ENCODE results near the gene PWWP2B.

PWWP2B gene

DNA sequence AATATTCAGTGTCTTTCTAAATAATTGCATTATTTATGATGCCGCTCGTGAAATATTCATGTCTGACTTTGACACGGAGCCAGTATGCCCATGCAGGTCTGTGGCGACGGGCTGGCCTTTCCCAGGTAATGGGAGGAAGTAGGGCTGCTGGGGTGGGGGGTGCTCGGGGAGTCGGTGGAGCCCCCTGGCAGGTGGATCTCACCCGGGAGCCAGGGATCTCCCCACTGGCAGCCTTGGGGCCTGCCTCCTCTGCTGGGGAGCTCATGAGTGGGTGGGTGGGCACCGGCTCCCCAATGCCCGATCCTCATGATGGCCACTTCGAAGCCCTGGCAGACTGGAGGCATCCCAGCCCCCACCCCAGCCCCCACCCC is 52.8 kb downstream of the PWWP2B start:
- no peak for DNase-seq

DNA sequence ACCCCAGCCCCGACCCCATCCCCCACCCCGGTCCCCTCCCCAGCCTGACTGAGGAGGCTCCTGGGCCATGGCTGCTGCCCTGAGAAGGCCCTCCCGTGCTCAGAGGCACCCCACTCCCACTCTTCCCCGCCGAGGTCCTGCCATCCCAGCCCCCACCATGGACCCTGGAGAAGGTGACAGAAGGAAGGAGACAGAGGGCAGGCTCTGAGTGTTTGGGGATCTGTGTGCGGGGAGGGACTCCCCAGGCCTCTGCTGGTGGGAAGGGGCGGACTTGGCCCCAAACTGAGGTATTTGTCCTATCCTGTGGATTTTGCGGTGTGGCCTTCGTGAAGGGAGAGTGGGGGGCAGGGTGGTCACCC is 53.4 kb downstream of the PWWP2B start:
- DNase-seq, result no peak

DNA sequence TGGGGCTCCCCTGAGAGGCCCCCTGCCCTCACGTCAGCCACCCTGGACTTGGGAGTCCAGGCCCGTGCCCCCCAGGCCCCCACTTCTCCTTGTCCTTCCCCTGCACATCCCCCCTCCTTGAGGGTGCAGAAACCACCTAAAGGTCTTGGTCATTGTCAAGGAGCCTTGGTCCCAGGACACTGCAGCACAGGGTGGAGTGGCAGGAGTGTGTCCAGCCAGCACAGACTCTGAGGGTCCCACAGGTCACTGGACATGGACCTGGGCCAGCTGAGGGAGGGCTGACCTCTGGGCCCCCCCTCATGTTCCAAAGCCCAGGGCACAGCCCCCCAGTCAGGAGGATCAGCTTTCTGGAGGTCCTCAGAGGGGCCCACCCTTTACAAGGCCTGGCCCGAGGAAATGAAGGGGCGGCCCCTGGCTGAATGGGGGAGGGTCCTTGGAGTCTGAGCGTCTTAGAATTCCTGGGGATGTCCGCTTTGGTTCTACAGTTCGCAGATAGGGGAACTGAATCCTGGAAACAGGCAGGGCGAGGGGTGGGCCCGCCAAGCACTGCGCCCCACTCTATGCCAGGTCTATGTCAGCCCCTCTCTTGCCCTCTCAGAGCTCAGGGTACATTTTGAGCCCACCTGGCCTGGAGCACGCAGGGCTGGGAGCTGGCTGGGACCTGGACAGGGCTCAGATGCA is 54.0 kb downstream of the PWWP2B start:
- DNase-seq, result no peak

DNA sequence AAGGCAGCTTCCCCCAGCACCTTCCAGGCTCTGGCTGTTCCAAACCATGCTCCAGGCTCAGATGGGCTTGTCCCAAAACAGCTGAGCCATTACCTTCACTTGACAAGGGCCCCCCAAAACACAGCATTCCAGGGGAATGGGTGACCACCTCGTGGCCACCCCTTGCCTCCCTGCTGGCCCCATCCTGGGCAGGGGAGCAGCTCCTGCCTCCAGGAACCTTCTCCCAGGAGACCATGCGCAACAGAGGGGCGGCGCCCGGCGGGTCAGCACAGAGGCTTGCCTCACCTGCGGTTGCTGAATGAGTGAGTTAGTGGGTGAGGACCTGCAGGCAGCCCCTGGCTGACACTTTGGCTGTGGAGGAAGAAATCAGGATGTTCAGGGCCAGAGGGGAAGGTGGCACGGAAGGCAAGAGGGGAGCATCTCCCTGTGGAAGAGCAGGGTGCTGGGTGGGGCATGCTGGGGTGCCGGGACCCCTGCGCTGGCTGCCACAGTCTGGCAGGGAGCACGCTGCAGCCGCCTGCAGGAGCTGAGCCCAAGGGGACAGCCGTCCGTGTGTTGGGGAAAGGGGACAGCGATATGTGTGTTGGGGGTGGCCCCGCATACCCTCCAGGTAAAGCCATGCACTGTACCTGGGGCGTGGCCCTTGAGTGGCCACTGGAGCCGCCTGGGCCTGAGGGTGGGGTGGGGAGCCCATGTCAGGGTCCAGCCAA is 54.7 kb downstream of the PWWP2B start:
- DNase-seq, result no peak

DNA sequence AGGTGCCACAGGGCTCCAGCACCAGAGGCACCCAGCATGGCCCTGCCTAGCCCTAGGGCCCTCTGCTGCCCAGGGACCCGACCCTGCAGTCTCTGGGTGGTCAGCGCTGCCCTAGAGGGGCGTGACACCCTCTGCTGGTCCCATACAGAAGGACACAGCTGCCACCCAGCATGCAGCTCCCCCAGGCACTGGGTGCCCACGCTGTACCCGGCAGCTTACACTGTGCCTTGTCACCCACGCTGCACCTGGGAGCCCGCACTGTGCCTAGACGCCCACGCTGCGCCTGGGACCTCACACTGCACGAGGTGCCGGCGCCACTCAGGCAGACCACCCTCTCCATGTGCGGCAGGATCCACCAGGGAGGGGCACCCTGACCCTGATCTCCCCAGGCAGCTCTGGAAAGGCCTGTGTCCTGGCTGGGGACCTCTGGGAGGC is 55.2 kb downstream of the PWWP2B start:
- no peak for DNase-seq

DNA sequence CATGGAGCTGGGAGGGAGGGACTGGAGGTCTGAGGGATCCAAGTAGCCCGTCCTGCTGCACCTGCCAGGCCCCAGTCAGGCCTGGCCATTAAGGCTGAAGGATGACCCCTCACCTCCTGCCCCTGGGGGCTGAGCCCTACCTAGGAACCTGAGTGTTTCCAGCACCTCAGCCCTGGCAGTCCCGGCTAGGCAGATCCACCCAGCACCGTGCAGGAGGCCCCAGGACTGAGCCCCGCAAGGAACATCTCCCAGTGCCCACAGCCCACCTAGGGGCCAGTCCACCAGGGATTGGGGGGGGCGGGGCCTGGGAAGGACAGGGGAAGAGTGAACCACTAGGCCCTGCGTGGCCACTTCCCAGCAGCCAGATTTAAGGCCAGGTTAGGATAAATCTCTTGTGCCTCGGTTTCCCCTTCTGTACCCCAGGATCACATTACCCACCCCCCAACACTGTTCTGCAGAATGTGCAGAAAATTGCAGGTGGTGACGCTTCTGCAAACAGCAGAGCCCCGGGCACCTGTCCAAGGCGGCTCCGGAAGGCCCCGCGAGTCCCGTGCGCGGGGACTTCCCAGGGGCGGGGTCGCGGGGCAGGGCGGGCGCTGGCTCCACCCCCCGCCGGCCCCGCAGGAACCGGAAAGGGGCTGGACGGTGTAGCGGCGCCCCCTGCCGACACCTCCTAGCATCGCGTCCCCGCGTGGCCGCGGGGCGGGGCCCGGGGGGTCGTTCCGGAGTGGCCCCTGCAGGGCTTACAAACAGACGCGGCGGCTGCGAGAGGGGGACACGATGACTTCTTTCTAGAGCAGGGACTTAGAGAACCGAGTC is 55.9 kb downstream of the PWWP2B start:
- DNase-seq, result peak; percentile 53

DNA sequence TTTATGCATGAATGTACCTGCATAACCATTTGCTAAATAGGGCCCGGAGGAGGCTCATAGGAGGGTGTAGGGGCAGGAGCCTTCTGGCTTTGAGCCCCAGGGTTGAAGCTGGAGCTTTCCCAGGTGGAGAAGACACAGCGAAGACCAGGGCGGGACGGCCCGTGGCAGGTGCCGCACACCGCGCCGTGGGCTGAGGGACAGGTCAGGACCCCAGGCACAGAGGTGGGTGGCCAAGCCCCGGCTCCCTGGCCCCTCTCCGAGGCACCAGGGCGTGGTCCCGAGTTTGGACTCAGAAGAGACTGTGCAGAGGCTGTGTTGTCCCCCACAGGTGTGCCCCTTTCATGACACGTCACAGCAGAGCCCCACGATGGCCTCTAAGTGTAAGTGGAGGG is 56.5 kb downstream of the PWWP2B start:
- DNase-seq, result no peak

DNA sequence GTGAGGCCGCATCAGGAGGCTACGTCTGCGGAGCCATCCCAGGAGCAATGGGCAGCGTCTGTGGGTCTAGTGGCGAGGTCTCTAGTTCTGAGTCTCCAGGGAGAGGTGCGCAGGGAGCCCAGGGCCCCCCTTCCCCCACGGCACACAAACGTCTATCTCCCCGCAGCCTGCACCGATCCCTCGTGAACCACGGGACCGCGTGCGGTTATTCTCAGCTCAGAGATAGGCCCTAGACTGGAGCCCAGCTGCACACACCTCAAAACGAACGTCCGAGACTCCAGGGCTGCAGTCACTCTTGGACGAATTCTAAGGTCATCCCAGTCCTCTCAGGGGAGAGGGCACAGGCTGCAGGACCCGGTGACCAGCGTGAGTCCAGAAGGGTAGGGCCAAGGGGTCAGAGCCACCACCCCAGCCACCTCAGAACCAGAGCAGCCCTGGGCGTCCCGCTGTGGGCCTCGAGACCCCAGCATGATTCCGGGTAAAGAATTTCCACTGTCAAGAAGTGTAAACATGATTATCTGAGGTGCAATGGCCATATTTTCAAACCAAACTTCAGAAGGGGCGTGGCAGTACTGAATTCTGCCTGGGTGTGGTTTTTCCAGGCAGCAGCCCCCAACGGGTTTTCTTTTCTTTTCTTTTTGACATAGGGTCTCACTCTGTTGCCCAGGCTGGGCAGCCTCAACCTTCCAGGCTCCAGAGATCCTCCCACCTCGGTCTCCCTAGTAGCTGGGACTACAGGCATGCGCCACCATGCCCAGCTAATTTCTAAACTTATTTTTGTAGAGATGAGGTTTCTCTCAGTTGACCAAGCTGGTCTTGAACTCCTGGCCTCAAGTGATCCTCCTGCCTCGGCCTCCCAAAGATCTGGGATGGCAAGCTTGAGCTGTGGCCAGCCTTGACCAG is 57.5 kb downstream of the PWWP2B start:
- no peak for DNase-seq

DNA sequence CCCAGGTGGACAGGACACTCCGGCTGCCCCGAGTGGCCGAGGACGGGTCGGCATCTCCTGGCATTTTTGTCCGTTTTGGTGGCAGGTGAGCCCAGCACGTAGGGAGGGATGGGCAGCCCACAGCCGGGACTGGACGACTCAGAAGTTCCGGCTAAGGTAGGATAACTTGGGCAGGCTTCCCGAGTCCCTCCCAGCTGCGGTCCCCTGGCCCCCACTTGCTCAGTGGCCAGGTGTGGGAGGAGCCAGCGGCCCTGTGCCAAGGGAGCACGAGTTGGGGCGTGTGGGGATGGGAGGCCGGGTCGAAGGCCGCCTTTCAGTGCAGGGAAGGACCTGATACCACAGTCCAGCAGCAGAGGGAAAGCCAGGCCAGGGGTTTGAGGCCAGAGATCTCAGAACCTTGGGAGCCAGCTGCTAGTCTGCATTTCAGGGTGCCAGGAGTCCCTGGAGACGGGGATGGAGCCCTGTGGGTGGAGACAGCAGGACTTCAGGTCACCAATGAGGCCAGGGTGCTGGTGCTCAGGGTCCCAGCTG is 58.5 kb downstream of the PWWP2B start:
- no peak for DNase-seq

DNA sequence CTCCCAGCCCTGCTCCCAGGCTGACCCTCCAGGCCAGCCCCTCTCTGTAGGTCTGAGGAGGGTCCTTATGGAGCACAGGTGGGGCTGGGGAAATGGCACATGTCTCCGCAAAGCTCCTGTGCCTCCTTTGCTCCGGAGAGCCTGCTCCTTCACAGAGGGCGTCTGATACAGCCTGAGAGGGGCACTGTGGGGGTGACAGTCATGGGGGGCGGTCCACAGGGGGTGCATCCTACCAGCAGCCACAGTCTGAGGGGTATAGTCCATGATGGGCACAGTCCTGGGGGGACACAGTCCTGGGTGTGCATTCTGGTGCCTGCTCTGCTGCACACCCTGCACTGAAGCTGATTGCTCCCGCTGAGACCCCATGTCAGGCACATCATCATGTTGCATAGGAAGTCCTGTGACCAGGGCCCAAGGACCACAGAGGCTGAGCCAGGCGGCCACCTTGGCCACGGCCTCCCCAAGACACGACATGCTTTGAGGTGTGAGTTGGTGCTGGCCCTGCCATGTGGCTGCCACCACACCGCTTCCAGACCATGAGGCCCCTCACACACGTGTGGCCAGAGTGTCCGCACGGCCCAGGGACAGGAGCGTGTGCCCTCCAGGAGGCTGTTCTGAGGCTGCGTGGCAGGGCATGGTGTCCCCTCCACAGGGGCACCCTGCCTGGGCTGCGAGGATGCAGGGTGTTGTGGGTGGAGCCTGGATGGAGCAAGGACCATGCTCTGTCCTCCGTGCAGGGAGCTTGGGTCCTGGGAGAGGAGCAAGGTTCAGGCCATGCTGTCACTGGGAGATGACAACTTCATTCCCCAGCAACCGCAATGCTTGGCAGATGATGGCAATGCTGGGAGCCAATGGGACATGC is 59.2 kb downstream of the PWWP2B start:
- no peak for DNase-seq

DNA sequence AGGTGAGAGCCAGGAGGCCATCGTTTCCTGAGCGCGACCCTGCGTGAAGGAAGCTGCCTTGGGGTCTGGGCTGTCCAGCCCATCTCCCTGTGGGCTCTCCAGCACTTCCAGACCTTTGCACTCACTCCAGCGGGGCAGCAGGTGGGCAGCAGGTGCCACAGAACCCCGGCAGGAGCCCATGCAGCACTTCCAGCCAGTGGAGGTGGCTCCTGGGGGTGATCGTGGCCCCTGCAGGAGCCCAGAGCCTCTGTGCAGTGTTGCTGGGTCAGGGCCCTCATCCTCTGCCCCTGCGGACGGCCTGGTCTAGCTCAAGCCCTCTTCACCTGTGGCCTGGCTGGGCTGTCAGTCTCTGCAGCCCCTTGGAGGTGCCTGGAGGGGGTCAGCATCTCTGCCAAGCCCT is 59.9 kb downstream of the PWWP2B start:
- DNase-seq, result no peak

DNA sequence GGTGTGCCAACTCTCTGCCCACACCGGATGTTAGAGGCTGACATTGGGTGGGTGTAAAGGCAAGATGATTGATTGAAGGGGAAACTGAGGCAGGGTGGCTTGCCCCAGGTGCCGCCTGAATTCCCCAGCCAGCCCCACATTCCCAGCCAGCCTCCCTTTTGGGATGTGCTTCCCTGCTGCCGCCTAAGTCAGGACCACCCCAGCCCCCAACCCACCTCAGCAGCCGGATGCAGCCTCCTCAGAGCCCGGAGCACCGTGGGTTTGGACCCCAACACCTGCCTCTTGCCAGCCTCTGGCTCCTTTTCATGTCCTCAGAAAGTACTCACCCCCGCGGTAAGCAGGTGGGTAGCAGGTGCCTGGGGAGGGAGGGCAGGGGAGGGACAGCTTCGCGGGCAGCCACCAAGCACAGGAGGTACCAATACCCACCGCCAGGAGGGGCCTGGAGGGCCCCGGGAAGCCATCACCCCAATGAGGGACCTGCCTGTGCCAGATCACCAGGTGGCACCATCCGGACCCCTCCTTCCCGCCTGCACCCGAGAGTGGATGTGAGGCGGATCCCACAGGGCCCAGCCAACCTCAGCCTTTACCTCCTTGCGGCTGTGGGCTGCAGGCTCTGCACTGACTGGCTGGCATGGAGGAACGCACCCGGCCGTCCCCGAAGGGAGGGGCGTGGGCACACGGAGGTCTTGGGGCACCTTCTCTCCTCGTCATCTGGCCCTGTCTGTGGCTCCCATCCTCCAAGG is 60.5 kb downstream of the PWWP2B start:
- no peak for DNase-seq

DNA sequence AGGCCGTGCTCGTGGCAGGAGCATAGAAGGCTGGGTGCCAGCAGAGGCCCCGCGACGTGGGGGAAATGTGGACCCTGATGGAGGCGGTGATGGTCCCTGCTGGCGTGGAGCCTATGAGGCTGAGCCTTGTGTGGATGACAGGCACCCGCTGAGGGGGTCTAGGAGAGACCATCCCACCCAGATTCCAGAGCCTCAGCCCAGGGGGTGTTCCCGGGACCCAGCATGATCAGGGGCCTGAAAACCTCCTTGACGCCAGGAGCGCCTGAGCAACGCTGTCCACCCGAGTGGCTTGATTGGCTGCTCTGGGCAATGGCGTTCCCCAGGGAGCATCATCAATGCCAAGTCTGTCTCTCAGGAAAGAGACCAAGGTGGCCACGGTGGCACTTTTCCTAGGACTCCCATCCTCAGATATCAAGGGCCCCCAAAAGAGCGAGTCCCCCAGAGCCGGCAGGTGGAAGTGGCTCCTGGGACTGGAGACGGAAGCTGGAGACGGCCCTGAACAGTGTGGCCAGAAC is 61.1 kb downstream of the PWWP2B start:
- DNase-seq, result no peak

DNA sequence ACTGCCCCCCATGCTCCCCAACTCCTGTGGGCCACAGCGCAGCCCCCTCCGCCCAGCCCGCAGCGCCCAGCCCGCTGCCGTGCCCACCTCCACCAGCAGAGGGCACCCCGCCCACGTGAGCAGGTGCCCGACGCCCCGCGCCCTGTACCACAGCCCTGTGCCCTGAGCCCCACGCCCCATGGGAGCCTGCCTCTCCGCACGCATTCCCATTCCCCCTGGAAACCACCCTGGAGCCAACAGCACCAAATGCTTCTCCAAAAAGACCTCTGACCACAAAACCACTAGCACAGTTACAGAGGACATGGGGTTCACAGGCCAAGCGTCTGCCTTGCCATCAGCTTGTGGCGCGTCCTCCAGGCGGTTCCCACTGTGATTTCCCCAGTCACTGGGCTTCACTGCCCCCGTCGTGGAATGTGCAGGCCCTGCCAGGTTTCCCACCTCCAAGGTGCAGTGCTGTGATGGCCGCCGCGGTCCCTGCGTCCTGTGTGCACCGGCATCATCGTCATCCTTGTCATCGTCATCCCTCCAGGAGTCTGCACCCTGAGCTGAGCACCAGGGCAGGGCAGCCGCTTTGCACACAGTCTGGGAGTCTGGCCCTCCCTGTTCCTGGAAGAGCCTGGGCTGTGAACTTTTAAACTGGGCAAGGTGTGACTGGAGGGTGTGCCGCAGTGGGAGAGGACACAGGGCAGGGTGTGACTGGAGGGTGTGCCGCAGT is 61.7 kb downstream of the PWWP2B start:
- no peak for DNase-seq

DNA sequence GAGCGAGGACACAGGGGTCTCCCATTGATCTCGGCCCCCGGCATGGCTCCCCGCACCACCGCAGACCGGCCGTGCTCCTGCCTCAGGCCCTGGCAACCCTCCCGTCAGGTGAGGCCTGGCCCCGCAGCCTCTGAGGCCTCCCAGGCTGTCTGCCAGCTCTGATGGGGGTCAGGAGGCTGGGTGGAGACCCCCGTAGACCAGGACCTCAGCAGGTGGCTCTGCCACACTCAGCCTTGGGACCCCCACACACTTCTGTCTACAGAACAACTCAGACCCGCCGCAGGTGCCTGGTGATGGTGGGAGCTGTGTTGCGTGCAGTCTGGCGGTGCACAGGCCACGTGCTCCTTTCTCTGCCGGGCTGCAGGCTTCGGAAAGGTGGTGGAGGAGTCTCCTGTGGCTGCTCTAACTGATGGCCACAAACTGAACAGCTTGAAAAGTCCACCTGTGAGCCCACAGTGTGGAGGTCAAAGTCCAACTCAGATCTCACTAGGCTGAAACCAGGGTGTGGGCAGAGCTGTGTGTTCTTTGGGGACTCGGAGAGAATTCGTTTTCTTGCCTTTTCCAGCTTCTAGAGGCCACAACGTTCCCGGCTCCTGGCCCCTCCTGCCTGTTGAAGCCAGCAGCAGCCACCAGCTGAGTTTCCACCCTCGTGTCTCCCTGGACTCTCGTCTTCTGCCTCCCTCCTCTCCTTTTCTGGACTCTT is 62.5 kb downstream of the PWWP2B start:
- no peak for DNase-seq

DNA sequence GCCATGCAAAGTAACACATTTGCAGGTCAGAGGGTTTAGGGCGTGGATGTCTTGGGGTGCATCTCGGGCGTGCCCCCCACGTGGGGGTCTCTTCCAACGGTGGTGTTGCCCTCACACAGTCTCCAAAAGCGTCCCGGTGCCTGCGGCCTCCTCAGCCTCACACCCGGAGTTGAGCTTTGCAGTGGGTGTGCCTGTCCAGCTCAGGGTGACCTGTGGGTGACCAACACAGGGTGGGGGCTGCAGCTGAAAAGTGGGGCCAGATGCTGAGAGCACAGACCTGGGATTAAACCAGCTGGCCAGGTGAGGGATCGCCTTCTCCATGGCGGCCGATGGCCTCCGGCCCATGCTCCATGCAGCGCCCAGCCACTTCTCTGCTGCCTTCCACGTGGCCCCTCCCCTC is 63.1 kb downstream of the PWWP2B start:
- DNase-seq, result no peak

DNA sequence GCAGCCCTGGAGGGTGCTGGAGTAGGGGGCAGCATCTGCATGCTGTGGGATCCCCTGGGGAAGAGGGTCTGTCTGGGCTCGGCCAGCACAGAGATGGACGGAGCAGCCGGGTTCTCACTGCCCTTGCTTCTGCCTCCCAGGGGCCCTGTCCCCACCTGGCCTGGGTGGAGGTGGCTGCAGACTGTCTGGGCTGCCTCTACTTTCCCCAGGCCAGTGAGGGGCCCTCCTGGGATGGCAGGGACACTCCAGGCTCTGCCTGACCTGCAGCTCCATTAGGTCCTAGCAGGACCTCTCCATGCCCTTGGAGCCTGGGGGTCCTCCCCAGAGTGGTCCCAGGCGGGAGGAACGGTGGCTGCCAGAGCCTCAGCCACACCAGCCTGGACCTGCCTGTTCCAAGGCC is 63.7 kb downstream of the PWWP2B start:
- DNase-seq, result no peak

DNA sequence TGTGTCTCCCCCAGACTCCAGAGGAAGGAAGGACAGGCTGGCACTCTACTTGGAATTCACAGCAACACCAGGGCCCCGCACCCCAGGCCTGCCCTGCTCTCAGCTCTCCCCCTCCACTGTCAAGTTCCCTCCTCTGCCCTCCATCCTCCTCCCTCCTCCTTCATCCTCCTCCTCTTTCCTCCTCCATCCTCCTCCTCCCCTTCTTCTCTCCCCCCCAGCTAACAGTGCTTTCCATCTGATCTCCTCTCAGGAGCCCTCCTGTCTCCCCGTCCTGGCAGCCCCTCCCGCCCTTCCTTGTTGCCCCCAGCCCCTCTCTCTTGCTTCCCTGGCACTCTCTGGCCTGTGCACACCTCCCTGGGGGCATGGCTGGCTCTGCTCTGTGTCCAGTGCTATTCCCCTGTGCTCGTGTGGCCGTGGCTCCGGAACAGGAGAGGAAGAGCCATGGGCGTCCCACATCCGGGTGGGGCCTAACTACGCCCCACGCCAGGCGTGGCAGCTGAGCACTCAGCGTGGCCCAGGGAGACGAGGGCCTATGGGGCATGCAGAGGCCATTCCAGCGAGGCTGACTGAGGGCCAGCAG is 64.2 kb downstream of the PWWP2B start:
- no peak for DNase-seq

DNA sequence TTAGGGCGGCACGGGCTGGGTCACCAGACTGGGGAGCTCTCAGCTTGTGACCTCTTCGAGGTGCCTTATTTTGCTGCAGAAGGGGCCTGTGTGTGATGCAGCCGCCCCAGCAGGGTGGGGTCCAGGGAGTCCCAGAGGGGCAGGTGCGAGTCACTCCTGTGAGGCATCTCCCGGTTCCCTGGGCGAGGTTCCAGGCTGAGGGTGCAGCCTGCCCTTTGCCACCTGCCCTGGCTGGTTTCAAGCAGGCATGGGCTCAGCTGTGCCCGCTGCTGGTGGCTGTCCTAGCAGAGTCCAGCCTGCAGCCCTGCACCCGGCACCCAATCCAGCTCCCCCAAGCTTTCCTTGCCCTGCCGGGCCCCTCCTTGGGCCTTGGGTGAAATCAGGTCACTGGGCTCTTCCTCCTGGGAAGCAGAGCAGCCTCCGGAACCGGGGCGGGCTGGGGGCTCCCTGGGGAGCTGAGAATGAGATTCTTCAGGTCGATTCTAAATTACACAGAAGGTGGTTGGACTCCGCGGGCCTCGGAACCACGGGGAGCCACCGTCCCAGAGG is 64.8 kb downstream of the PWWP2B start:
- DNase-seq, result no peak
